AG04450 (cell line): ENCODE data around the gene CNTNAP2. TPM values are rescaled to one million over a fixed set of nuclear protein-coding genes. Genes with fewer than 3 reads are reported as not detected.

Source experiments
- CTCF ChIA-PET: fragments of 300-600, 350-600 bp; formaldehyde crosslinking; extraction: SDS; loops from one replicate; lab custom pipeline; 2022; ENCODE audit warnings: antibody characterized with exemption, inconsistent platforms; lab: Charles Lee
- POLR2A ChIA-PET: fragments of 350-600 bp; formaldehyde crosslinking; extraction: SDS; loops from one replicate; lab custom pipeline; 2021; ENCODE audit warnings: antibody characterized with exemption, inconsistent platforms; lab: Yijun Ruan, JAX
- DNase-seq: peaks from one replicate; pipeline ENCODE4 v3.0.0-alpha.2; 2011; ENCODE audit warnings: low read depth, low spot score
- H3K27ac ChIP-seq: one replicate; pipeline ENCODE4 v1.5.1; 2012; ENCODE audit warnings: low read depth, low read length, control low read depth
- H3K27me3 ChIP-seq: one replicate; pipeline ENCODE4 v1.6.0; 2012; ENCODE audit warnings: low read length; ENCODE audit not compliant: control insufficient read depth, insufficient read depth
- H3K4me3 ChIP-seq: 2 replicates; pipeline ENCODE4 v1.5.1; 2011; ENCODE audit warnings: mild to moderate bottlenecking, low read depth, low read length, control low read depth
- H3K9me3 ChIP-seq: 2 replicates; pipeline ENCODE4 v1.5.1; 2012; ENCODE audit warnings: low read length; ENCODE audit not compliant: control insufficient read depth, insufficient read depth
- polyA plus RNA-seq: library from polyadenylated mRNA; depleted of rRNA; stranded (reverse); fragments of >200 nt; gene quantifications from 2 replicates; pipeline ENCODE4 v1.2.3, GENCODE V29; 2011
- TF ChIP-seq, protein P1 (sequence below): IDR thresholded peaks from 2 replicates; pipeline ENCODE4 v1.5.1; 2011; ENCODE audit warnings: low read depth, low read length, control low read depth, inconsistent platforms

CNTNAP2 gene
- polyA plus RNA-seq, 1 experiment, result not detected

DNA sequence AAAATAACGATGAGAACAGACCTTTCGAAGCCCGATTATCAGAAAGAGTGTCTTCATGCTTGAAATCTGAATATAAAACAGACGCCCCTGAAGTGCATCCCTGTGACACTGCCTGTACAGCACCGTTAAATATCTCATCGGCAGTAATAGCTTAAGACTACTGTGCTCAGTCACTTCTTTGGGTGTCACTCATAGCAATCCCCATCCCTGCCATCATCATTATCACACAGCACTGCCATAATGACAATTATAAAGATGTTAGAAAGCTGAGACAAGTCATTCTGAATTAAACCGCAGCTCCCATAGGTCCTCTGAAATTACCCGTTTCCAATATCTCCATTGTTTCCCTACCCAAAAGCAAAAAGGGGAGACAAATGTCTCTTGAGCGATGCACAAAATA lies 1906.2 kb downstream of the CNTNAP2 start:
- TF ChIP-seq, protein P1, sequence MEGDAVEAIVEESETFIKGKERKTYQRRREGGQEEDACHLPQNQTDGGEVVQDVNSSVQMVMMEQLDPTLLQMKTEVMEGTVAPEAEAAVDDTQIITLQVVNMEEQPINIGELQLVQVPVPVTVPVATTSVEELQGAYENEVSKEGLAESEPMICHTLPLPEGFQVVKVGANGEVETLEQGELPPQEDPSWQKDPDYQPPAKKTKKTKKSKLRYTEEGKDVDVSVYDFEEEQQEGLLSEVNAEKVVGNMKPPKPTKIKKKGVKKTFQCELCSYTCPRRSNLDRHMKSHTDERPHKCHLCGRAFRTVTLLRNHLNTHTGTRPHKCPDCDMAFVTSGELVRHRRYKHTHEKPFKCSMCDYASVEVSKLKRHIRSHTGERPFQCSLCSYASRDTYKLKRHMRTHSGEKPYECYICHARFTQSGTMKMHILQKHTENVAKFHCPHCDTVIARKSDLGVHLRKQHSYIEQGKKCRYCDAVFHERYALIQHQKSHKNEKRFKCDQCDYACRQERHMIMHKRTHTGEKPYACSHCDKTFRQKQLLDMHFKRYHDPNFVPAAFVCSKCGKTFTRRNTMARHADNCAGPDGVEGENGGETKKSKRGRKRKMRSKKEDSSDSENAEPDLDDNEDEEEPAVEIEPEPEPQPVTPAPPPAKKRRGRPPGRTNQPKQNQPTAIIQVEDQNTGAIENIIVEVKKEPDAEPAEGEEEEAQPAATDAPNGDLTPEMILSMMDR, result no peak
- no peak overlapping the region for H3K27ac ChIP-seq
- ChIA-PET POLR2A (no interaction called here), CTCF (no interaction called here)
- no peaks in the 10 kb centered on the region for H3K27me3 ChIP-seq
- H3K9me3 ChIP-seq, result peaks cover 23% of the 10 kb centered on the region
- no peak overlapping the region for H3K4me3 ChIP-seq
- DNase-seq, result no peak

DNA sequence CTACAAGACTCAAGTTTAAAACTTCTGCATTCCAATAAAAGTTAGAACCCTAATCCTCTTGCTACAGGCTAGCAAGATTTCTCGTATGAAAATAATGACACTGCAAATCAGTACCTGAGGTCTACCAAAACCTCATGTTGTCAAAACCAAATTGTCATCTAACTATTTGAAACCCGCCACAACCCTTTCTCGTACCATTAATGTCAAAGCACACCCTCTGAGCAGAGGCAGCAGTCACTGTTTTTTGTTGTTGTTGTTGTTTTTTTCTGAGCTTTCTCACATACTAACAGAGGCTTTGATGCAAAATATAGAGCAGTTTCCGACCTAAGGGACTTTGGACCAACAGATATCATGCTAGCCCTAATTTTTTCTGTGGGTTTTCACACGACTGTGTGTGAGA lies 1910.1 kb downstream of the CNTNAP2 start:
- DNase-seq, result no peak
- no peak overlapping the region for H3K4me3 ChIP-seq
- peaks cover 18% of the 10 kb centered on the region for H3K9me3 ChIP-seq
- POLR2A ChIA-PET, result no interaction called here
- TF ChIP-seq, protein P1, result no peak
- H3K27me3 ChIP-seq, result no peaks in the 10 kb centered on the region
- CTCF ChIA-PET, result no interaction called here
- no peak overlapping the region for H3K27ac ChIP-seq

DNA sequence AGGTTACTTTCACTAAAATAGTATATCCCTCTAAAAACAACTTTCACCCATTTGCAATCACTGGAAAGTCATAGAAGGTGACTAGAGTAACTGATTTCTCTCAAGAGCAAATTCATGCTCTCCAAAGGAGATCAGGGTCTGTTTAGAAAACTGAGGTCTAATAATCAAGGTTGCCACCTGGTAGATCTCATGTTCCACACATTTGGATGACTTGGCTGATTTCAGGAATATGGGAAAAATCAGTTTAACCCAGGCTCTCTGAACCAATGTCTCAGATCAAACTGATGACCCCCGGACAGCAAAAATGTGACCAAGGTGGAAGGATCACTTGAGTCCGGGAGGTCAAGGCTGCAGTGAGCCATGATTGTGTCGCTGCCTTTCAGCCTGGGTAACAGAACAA lies 1911.6 kb downstream of the CNTNAP2 start:
- H3K9me3 ChIP-seq, result peaks cover 19% of the 10 kb centered on the region; the same call in 1 of the 2 replicates
- H3K27me3 ChIP-seq, result no peaks in the 10 kb centered on the region
- TF ChIP-seq, protein P1, result no peak
- no peak overlapping the region for H3K27ac ChIP-seq
- ChIA-PET CTCF (no interaction called here), POLR2A (no interaction called here)
- no peak overlapping the region for H3K4me3 ChIP-seq
- DNase-seq, result no peak

DNA sequence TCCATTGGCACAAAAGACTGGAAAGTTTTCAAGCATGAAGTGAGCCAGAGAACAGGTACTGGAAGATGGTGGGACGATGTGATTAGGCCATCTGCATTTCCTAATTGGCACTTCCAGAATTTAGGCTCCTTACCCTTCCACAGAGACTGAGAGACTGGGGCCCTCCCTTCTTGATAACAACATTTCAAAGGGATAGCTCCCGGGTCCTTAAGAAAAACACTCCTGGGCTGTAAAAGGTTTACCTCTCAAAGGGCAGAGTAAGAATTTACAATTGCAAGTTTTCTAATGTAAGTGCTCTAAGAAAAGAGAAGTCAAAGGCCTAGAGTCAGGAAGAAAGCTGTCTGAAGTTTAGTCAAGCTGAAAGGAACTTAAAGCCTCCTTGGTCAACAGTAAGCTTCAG lies 1914.4 kb downstream of the CNTNAP2 start:
- no peak for DNase-seq
- ChIA-PET POLR2A (no interaction called here), CTCF (no interaction called here)
- TF ChIP-seq, protein P1, result no peak
- Histone ChIP-seq H3K9me3 (peaks cover 21% of the 10 kb centered on the region; the same call in 1 of the 2 replicates), H3K4me3 (no peak overlapping the region), H3K27ac (no peak overlapping the region), H3K27me3 (no peaks in the 10 kb centered on the region)

DNA sequence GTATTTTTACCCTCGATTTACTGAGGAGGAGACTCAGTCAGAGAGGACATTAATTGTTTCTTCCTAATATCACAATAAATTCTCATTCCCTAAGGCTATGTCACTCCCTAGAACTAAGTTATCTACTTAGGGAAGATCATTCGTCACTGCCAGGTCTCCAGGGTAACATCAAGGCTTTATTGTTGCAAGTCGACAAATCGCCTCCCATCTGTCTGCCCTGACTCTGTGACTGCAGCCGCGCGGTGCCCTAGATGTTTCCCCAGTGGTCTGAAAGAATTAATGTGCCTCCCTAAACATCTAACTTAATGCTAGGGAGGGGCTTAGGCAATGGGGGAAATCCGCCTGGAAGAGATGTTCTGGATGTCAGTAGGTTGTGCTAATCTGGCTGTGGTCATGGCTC lies 1915.2 kb downstream of the CNTNAP2 start:
- ChIA-PET CTCF (no interaction called here), POLR2A (no interaction called here)
- TF ChIP-seq, protein P1, result no peak
- peaks cover 19% of the 10 kb centered on the region; the same call in 1 of the 2 replicates for H3K9me3 ChIP-seq
- no peak overlapping the region for H3K27ac ChIP-seq
- DNase-seq, result no peak
- no peak overlapping the region for H3K4me3 ChIP-seq
- no peaks in the 10 kb centered on the region for H3K27me3 ChIP-seq
